IPS-NIHi7 (cell line): Measurements from ENCODE around the gene RAPGEF6.
"Not testable (repeated sequence)": the region's sequence is repeated elsewhere in the genome, so short reads cannot be mapped to it uniquely, and the experiment has no call there.

ENCODE experiments used
- DNase-seq: peaks from one replicate; pipeline ENCODE4 v3.0.0; 2012; ENCODE audit warnings: mixed read lengths; ENCODE audit errors: extremely low spot score

Gene RAPGEF6

GRCh38 chr5:131386779-131387178 is 248.2 kb downstream of the RAPGEF6 start:
- no peak for DNase-seq

- no peak for DNase-seq
Observed at GRCh38 chr5:131386124-131386523, 248.9 kb downstream of the RAPGEF6 start.

DNA sequence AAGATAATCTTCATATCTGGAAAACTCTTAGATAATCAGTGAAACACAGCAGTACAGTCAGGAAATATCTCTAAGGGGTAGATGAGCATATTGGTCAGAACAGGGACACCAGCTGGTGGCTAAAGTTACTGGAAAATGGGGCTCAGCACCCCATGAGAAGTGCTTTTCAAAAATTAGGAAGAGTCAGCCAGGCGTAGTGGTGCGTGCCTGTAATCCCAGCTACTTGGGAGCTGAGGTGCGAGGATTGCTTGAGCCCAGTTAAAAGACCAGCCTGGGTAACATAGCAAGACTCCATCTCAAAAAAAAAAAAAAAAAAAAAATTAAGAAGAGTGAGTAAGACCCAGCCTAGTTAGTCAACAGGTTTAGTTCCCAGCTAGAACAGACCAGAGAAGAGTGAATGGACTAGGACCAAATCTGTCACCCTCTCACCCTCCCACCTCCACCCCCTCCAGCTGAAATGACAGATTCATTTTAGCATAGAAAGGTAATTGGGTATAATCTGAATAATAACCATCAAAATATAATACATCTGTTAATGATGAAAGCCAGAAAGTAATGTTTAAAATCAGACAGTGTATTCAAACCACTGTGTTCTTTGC is 250.3 kb downstream of the RAPGEF6 start:
- no peak for DNase-seq

DNA sequence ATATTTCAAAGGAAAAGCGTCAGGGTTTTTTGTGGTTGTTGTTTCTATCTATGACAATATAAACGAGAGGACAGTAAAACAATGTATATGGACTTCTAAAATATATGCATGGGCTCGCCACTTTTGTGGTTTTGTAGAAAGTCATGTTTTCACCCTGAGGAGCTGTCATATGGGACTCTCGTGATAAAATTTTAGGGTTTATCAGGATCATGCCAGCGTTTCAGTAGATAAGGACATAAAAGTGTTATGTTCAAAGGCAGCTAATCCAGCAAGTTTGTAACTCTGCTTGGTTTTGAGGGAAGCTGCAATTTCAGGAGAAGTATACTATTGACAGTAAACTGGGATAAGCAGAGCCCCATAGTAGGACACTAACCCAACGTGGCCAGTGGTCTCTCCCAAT is 250.9 kb downstream of the RAPGEF6 start:
- no peak for DNase-seq

DNA sequence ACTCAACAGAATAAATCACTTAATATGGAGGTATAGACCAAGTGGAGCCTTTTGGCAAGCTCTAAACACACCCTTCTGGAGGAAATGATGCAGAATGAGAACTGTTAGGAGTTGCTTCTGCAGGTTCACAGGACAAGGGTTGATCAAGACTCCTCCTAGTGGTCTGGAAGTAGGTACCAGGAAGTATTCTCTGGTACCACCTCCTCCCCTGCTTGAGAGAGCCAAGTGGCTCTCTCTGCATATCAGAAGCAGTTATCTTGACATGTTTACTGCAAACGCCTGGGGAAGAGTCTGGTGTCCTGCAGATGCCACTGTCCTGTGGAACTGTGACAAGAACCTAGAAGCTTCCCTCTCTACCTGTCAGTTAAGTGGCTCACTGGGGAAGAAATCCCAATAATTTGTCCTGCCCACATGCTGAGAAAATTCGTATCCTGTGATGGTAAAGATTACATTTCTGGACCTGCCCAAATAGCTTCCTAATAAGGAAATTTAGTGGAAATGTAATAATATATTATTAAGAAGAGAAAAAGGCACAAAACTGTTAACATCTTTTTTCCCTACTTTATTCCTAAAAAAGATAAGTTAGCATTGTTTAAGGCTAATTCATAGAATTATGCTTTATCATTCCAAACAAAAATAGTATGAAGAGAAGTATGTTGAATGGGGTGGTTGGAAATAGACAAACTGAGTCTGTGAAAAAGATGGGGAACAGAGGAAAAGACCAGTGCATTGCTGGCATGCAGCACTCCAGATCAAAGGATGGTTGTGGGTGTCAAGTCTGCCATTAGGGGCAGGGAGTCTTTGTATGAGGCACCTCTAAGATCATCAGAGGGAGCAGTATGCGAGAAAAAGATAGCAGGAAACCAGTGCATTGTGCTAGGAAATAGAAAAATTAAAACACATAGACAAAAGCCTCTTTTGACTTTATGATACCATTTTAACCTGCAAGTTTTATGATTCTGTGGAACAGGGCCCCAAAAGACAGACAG is 252.3 kb downstream of the RAPGEF6 start:
- DNase-seq, result peak; percentile 78

GRCh38 chr5:131381777-131382176 is 253.3 kb downstream of the RAPGEF6 start:
- DNase-seq, result no peak

DNA sequence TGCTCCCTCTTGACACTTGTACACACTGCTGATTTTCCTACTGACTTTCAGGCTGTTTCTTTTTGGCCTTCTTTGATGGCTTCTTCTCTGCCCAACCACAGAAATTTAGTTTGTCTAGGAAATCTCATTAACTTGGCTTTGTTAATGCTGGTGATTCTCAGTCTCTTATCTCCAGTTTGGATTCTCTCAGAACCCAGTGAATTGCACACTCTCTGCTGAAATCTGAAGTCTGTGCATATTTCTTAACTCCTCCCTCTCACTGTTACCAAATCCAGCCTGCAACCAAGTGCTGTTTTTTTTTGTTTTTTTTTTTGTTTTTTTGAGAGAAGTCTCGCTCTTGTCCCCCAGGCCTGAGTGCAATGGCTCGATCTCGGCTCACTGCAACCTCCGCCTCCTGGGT is 254.0 kb downstream of the RAPGEF6 start:
- DNase-seq, result no peak

GRCh38 chr5:131380238-131380637 is 254.8 kb downstream of the RAPGEF6 start:
- not testable (repeated sequence) for DNase-seq

DNA sequence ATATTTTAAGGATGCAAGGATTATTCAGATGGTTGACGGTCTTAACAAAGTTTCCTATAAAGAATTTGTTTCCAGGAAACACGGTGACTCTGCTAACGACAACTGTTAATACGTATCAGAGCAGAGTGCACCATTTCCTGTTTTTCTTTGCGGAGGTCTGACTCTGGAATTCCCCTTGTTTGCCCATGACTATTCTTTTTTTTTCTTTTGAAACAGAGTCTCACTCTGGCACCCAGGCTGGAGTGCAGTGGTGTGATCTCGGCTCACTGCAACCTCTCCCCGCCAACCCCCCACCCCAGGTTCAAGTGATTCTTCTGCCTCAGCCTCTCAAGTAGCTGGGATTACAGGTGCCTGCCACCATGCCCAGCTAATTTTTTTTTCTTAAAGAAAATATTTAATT is 255.3 kb downstream of the RAPGEF6 start:
- no peak for DNase-seq

GRCh38 chr5:131378721-131379541 is 256.1 kb downstream of the RAPGEF6 start:
- DNase-seq, result no peak

- DNase-seq, result no peak
Observed at GRCh38 chr5:131377785-131378325, 257.2 kb downstream of the RAPGEF6 start.

DNA sequence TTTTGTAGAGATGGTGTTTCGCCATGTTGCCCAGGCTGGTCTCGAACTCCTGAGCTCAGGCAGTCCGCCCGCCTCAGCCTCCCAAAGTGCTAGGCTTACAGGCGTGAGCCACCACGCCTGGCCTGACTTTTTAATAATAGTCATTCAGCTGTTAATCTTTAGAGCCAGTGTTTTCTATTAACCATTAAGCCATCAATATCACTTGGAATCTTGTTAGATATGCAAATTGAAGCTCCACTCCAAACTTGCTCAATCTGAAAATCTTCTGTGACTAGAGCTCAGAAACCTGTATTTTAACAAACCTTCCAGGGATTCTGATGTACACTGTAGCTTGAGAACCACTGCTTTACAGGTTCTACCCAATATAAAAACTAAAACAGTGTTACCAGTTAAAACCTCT is 257.7 kb downstream of the RAPGEF6 start:
- DNase-seq, result no peak

DNA sequence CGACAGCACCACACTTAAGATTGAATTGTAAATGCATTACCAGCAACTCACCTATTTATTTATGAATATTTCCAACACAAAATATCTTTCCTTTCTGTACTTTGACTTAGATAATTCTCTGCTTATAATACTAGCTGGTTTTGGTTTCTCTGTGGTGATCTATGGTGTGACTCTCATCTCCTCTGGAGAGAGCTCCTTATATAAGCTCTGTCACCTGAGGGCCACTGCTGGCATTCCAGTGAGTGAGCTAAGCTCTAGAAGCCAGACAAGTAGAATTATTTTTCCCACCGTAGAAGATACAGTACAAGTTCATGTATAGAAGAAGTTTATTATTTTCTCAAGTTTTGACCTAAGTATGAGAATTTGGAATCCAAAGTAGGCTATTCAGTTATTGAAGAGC is 259.7 kb downstream of the RAPGEF6 start:
- no peak for DNase-seq
